Activated CD4-positive, alpha-beta T cell treated with anti-CD3 and anti-CD28 coated beads, Interleukin-2, amount 50 U/mL, for 4 hours (primary cell): ENCODE results near the gene ITGBL1.

ENCODE experiments used
- DNase-seq, 2 experiments: peaks; one replicate each; pipeline ENCODE4 v3.0.0-alpha.2; 2020

Gene ITGBL1

GRCh38 chr13:101569807-101570206 lies 117.3 kb downstream of the ITGBL1 start:
- DNase-seq: no peak

GRCh38 chr13:101570410-101570809 lies 117.9 kb downstream of the ITGBL1 start:
- DNase-seq: no peak

- DNase-seq: no peak
Measured at GRCh38 chr13:101572456-101572855, 120.0 kb downstream of the ITGBL1 start.

- no peak for DNase-seq
Measured at GRCh38 chr13:101575581-101575980, 123.1 kb downstream of the ITGBL1 start.

- no peak for DNase-seq
Measured at GRCh38 chr13:101576455-101576854, 124.0 kb downstream of the ITGBL1 start.

- DNase-seq: no peak
Measured at GRCh38 chr13:101576977-101577376, 124.5 kb downstream of the ITGBL1 start.

- no peak for DNase-seq
Measured at GRCh38 chr13:101579281-101579802, 126.9 kb downstream of the ITGBL1 start.

- DNase-seq: no peak
Measured at GRCh38 chr13:101584331-101584730, 131.9 kb downstream of the ITGBL1 start.

GRCh38 chr13:101590479-101590878 lies 138.0 kb downstream of the ITGBL1 start:
- DNase-seq: no peak

- no peak for DNase-seq
Measured at GRCh38 chr13:101594936-101595335, 142.5 kb downstream of the ITGBL1 start.

GRCh38 chr13:101596803-101597202 lies 144.3 kb downstream of the ITGBL1 start:
- DNase-seq: no peak

- no peak for DNase-seq
Measured at GRCh38 chr13:101611491-101612475, 159.3 kb downstream of the ITGBL1 start.

GRCh38 chr13:101612735-101613134 lies 160.3 kb downstream of the ITGBL1 start:
- DNase-seq: no peak

GRCh38 chr13:101614491-101614890 lies 162.0 kb downstream of the ITGBL1 start:
- no peak for DNase-seq

GRCh38 chr13:101618440-101619187 lies 166.1 kb downstream of the ITGBL1 start:
- peak in 1 of 2 experiments; percentile 7 for DNase-seq

- no peak for DNase-seq
Measured at GRCh38 chr13:101621099-101621498, 168.6 kb downstream of the ITGBL1 start.

GRCh38 chr13:101623470-101624209 lies 171.2 kb downstream of the ITGBL1 start:
- no peak for DNase-seq

- DNase-seq: no peak
Measured at GRCh38 chr13:101624210-101624922, 171.9 kb downstream of the ITGBL1 start.

GRCh38 chr13:101624981-101625380 lies 172.5 kb downstream of the ITGBL1 start:
- no peak for DNase-seq

- no peak for DNase-seq
Measured at GRCh38 chr13:101626925-101627555, 174.6 kb downstream of the ITGBL1 start.

GRCh38 chr13:101627556-101627943 lies 175.1 kb downstream of the ITGBL1 start:
- no peak for DNase-seq

- DNase-seq: no peak
Measured at GRCh38 chr13:101628900-101629299, 176.4 kb downstream of the ITGBL1 start.
